Skin epidermis (tissue), 12 donors: Measurements from ENCODE around the gene FES.
"Not testable (repeated sequence)": the region's sequence is repeated elsewhere in the genome, so short reads cannot be mapped to it uniquely, and the experiment has no call there.

Experiments used
- H3K27ac ChIP-seq, 21 experiments: fragments of 200-600 bp; sonication (generic) in 11 of 21; one replicate each; pipeline ENCODE4 v1.5.0; 2020; ENCODE audit warnings: mild to moderate bottlenecking in 3 of 21, inconsistent platforms in 2 of 21, moderate library complexity in 2 of 21
- H3K4me3 ChIP-seq, 7 experiments: fragments of 200-600 bp; sonication (generic) in 2 of 7; one replicate each; pipeline ENCODE4 v1.5.0; 2020; ENCODE audit warnings: inconsistent platforms in 2 of 7, mild to moderate bottlenecking in 2 of 7, moderate library complexity in 1 of 7

FES gene

GRCh38 chr15:90883976-90884718 lies at the start of gene FES:
TSS of gene FES (plus strand) at chr15:90884504. CDS start at chr15:90885046, 542 bp downstream.
- H3K27ac ChIP-seq = peak within 1 kb of the TSS; percentile 77 to 99 (median 93)
- peak within 1 kb of the TSS; percentile 29 to 55 (median 42) for H3K4me3 ChIP-seq

DNA sequence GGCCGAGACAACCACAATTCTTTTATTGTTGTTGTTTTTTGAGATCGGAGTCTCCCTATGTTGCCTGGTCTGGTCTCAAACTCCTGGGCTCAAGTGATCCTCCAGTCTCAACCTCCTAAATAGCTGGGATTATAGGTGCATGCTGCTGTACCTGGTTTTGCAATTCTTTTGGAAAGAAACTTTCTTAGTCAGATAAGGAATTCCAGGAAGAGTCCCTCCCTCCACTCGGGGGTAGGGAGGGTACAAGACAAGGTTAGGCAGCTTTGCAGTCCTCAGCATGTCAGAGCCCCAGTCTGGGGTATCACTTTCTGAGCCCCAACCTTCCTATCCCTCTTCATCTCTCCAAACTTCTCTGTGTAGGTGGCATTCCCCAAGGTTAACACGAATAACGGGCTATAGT lies 49.7 kb upstream of the FES start:
- H3K27ac ChIP-seq = no peak overlapping the region
- H3K4me3 ChIP-seq = no peak overlapping the region

DNA sequence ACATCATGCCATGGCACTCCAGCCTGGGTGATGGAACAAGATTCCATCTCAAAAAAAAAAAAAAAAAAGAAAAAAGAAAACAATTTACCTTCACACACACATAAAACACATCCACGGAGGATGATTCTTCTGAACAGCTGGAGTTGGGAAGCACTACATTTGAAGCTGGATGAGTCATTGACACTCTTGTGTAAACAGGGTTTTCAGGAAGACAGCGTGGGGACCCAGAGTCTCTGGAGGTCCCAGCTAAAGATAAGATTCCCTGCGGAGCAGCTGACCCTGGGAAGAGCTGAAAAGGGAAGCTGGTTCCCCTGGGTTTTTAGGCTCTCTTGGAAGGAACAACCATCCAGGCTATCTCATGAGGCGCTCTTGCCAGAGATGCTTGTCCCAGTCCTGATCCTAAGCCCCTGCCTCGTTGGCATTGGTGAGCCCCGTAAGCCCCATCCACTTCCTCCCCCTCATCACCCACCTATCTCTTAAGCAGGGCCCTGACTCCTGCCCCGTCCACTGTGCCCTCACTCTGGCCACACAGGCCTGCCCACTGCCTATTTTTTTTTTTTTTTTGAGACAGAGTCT lies 47.9 kb upstream of the FES start:
- Histone ChIP-seq H3K4me3 (no peak overlapping the region), H3K27ac (no peak overlapping the region)

GRCh38 chr15:90837094-90837493 lies 47.2 kb upstream of the FES start:
- no peak overlapping the region for H3K27ac ChIP-seq
- no peak overlapping the region for H3K4me3 ChIP-seq

GRCh38 chr15:90838139-90838538 lies 46.2 kb upstream of the FES start:
- Histone ChIP-seq H3K27ac (peak overlapping the region in 1 of 21 experiments; percentile 90), H3K4me3 (no peak overlapping the region)

DNA sequence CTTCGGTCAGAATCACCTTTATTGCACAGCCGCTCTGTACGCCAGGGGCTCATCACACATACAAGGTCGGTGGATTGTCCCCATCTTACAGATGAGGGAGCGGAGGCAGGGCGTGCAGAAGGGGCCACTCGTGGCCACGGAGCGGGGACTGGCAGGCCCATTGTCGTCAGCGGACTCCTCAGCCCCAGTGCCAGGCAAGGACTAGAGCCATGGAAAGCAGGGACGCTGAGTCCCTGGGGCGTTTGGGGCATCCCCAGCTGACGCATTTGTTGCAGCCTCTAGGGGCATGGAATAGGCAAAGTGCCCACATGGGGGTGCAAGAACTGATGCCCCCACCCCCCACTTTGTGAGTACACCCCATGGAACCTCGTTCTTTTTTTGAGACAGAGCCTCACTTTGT lies 45.8 kb upstream of the FES start:
- H3K4me3 ChIP-seq = no peak overlapping the region
- H3K27ac ChIP-seq = peak overlapping the region in 3 of 21 experiments; percentile 74 to 90 (median 80)

DNA sequence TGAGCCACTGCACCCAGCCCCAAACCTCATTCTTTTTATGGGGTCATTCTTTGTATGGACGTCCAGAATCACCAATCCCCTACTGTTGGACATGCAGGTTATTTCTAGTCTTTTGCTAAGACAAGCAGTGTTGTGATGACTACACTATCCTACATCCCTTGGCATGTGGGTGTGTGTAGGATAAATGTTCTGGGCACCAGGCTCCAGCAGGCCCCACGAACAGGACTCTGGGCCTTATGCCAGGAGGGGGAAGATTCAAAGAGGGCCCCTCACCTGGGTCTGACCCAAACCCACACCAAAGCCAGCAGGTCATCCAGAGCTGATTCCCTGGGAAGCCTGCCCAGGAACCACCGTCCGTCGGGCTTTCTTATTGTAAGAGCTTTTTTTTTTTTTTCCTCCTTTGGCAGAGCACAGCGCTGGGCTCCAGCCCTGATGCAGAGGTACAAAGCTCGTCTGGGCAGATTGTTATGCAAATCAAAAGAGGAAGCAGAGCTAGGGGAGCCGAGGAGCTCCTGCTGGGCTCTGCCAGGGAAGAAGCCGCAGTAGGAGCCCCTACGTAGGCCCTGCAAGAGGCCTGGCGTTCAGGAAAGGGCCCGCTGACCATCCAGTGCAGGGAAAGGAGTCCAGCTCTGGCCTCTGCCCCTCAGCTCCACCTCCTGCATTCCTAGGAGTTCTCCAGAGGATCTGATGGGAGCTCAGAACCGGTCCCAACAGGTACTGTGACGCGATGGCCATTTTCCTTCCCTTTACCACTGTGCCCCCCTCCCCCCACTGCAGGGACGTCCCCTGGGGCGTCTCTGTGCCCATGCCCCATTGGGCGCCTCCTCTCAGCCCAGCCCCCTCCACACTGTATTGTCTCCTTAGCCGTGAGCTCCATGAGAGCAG lies 44.9 kb upstream of the FES start:
- Histone ChIP-seq H3K27ac (peak overlapping the region; percentile 48 to 90 (median 78)), H3K4me3 (peak overlapping the region in 2 of 7 experiments; percentile 24 to 26)

- Histone ChIP-seq H3K27ac (peak overlapping the region; percentile 48 to 90 (median 78)), H3K4me3 (peak overlapping the region in 2 of 7 experiments; percentile 24 to 26)
Measured at GRCh38 chr15:90840157-90840855, 44.0 kb upstream of the FES start.

GRCh38 chr15:90840954-90841353 lies 43.4 kb upstream of the FES start:
- Histone ChIP-seq H3K27ac (no peak overlapping the region), H3K4me3 (no peak overlapping the region)

DNA sequence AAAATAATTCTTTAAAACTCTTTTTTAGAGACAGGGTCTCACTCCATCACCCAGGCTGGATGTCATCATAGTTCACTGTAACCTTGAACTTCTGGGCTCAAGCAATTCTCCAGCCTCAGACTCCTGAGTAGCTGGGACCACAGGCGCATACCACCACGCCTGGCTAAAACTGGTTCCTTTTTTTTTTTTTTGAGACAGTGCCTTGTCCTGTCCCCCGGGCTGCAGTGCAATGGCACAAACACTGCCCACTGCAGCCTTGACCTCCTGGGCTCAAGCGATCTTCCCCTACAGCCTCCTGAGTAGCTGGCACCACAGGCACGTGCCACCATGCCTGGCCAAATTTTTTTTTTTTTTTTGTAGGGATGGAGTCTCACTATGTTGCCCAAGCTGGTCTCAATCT lies 39.6 kb upstream of the FES start:
- peak overlapping the region in 12 of 21 experiments; percentile 4 to 76 (median 40) for H3K27ac ChIP-seq

GRCh38 chr15:90845201-90845949 lies 38.9 kb upstream of the FES start:
- H3K27ac ChIP-seq = peak overlapping the region in 13 of 21 experiments; percentile 4 to 76 (median 39)
- no peak overlapping the region for H3K4me3 ChIP-seq

More for the DNA sequence above, 39.6 kb upstream of the FES start:
- H3K4me3 ChIP-seq = no peak overlapping the region

DNA sequence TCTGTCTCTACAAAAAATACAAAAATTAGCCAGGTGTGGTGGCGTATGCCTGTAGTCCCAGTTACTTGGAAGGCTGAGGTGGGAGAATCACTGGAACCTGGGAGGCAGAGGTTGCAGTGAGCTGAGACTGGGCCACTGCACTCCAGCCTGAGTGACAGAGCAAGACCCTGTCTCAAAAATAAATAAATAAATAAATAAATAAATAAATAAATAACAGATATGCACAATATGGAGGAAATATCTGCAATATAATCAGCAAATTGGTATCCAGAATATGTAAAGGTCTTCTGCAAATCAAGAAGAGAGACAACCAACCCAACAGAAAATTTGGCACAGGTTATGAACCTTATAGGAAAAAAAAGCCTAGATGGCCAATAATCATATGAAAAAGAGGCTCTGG lies 34.9 kb upstream of the FES start:
- not testable (repeated sequence) for H3K4me3 ChIP-seq

DNA sequence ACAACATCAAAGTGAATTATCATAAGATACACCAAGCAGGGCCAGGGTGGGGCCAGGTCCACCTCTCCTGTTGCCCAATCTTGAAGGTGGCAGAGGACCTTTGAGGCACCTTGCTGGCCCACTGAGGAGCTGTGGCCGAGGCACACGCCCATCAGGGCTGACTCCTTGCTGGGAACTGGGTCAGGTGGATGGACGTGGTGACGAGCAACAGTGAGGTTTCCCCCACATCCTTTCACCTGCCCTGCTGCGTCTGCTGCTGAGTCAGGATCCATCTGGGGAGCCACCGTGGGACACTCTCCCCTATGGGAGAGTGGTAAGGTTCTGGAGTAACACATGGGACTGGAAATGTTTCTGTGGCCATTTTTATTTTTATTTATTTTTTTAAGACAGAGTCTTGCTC lies 33.2 kb upstream of the FES start:
- Histone ChIP-seq H3K27ac (no peak overlapping the region), H3K4me3 (no peak overlapping the region)

More for the DNA sequence above, 34.9 kb upstream of the FES start:
- not testable (repeated sequence) for H3K27ac ChIP-seq

- no peak overlapping the region for H3K4me3 ChIP-seq
- no peak overlapping the region for H3K27ac ChIP-seq
Measured at GRCh38 chr15:90851940-90852339, 32.4 kb upstream of the FES start.

DNA sequence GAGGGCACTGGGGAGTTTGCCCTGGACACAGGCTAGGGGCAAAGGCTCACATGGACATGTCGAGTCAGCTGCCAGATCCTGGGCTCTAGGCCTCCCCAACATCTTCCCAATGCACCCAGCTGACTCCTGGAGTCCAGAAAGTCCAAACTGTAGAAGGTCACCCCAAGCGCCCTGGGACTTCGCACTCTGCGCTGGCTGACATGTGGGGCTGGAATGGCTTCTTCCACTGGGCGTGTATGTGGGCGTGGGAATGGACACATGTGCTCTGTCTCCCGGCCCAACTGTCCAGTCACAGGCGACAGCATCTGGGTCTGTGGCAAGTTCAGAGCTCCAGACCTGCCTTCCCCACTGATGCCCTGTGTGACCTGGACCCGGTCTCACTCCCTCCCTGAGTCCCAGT lies 29.2 kb upstream of the FES start:
- Histone ChIP-seq H3K27ac (peak overlapping the region in 1 of 21 experiments; percentile 14), H3K4me3 (no peak overlapping the region)

DNA sequence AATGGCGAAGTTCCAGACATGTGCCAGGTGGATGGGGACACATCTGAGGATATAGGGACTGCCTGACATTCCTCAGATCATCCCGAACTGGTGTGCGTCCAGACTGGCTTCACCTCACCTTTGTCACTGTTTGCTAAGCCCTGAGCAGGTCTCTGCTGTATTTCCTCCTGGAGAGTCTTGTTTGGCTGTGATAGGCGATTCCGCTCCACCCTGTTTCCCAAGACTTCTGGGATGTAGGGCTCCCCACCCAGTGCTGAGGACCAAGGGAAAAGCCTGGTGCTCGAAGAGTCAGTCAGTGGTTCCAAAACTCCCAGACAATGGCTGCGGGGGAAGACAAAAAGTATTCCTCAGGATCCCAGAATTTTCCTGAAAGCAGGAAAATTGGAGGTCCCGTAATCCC lies 27.0 kb upstream of the FES start:
- Histone ChIP-seq H3K27ac (peak overlapping the region in 4 of 21 experiments; percentile 6 to 31 (median 14)), H3K4me3 (no peak overlapping the region)

GRCh38 chr15:90857883-90858443 lies 26.3 kb upstream of the FES start:
- Histone ChIP-seq H3K27ac (peak overlapping the region in 1 of 21 experiments; percentile 14), H3K4me3 (no peak overlapping the region)

- Histone ChIP-seq H3K27ac (peak overlapping the region in 2 of 21 experiments; percentile 2 to 27), H3K4me3 (no peak overlapping the region)
Measured at GRCh38 chr15:90859234-90860131, 24.8 kb upstream of the FES start.
